Measurements from ENCODE around the gene TMEM178A.

GRCh38 chr2:39719317-39719716 is 53.6 kb downstream of the TMEM178A start:
- no peak for TF ChIP-seq CTCF (IDR thresholded peaks at IDR 0.05)
- no peak for TF ChIP-seq POLR2A (IDR thresholded peaks at IDR 0.05)

Data from lower leg skin (tissue), 3 donors.